ENCODE measurements around the gene MS4A10. TPM values are rescaled to one million over a fixed set of nuclear protein-coding genes. Genes with fewer than 3 reads are reported as not detected.

The MS4A10 gene
- total RNA-seq, 1 donor from 2014 or later = not detected

- H3K36me3 Mint-ChIP-seq (ENCODE audit: low read depth) = no peaks in the 10 kb centered on the region
- no peak overlapping the region for H3K27ac Mint-ChIP-seq (ENCODE audit: unreplicated experiment)
- peaks cover 33% of the 10 kb centered on the region for H3K4me1 Mint-ChIP-seq (ENCODE audit: low read depth)
- H3K9me3 Mint-ChIP-seq (ENCODE audit: low read depth) = no peaks in the 10 kb centered on the region
- no peaks in the 10 kb centered on the region for H3K27me3 Mint-ChIP-seq (ENCODE audit: low read depth)
- H3K4me3 Mint-ChIP-seq (ENCODE audit: unreplicated experiment) = no peak overlapping the region
- TF ChIP-seq CTCF (IDR thresholded peaks at IDR 0.05) = no peak
- peak; percentile 18 for DNase-seq (ENCODE audit: low spot score)
These were observed 3.7 kb upstream of the MS4A10 start for GRCh38 chr11:60781286-60781980.

GRCh38 chr11:60781981-60782316 lies 3.2 kb upstream of the MS4A10 start:
- Mint-ChIP-seq H3K27ac (ENCODE audit: unreplicated experiment) (no peak overlapping the region), H3K27me3 (ENCODE audit: low read depth) (no peaks in the 10 kb centered on the region), H3K36me3 (ENCODE audit: low read depth) (no peaks in the 10 kb centered on the region), H3K9me3 (ENCODE audit: low read depth) (no peaks in the 10 kb centered on the region), H3K4me1 (ENCODE audit: low read depth) (peaks cover 34% of the 10 kb centered on the region), H3K4me3 (ENCODE audit: unreplicated experiment) (no peak overlapping the region)
- DNase-seq (ENCODE audit: low spot score) = peak; percentile 39
- no peak for TF ChIP-seq CTCF (IDR thresholded peaks at IDR 0.05)

- no peaks in the 10 kb centered on the region for H3K9me3 Mint-ChIP-seq (ENCODE audit: low read depth)
These were observed 2.6 kb upstream of the MS4A10 start for GRCh38 chr11:60782393-60783140.

GRCh38 chr11:60783141-60783484 lies 2.0 kb upstream of the MS4A10 start:
- Mint-ChIP-seq H3K36me3 (ENCODE audit: low read depth) (no peaks in the 10 kb centered on the region), H3K27me3 (ENCODE audit: low read depth) (no peaks in the 10 kb centered on the region), H3K4me1 (ENCODE audit: low read depth) (peaks cover 33% of the 10 kb centered on the region), H3K27ac (ENCODE audit: unreplicated experiment) (no peak overlapping the region), H3K4me3 (ENCODE audit: unreplicated experiment) (no peak overlapping the region), H3K9me3 (ENCODE audit: low read depth) (no peaks in the 10 kb centered on the region)
- peak; percentile 57 for DNase-seq (ENCODE audit: low spot score)
- no peak for TF ChIP-seq CTCF (IDR thresholded peaks at IDR 0.05)

More at GRCh38 chr11:60782393-60783140, 2.6 kb upstream of the MS4A10 start:
- Mint-ChIP-seq H3K27me3 (ENCODE audit: low read depth) (no peaks in the 10 kb centered on the region), H3K27ac (ENCODE audit: unreplicated experiment) (no peak overlapping the region), H3K4me3 (ENCODE audit: unreplicated experiment) (no peak overlapping the region), H3K36me3 (ENCODE audit: low read depth) (no peaks in the 10 kb centered on the region), H3K4me1 (ENCODE audit: low read depth) (peaks cover 34% of the 10 kb centered on the region)
- peak; percentile 49 for DNase-seq (ENCODE audit: low spot score)
- no peak for TF ChIP-seq CTCF (IDR thresholded peaks at IDR 0.05)

GRCh38 chr11:60783911-60784310 lies 1.2 kb upstream of the MS4A10 start:
- H3K27me3 Mint-ChIP-seq (ENCODE audit: low read depth) = no peaks in the 10 kb centered on the region
- H3K27ac Mint-ChIP-seq (ENCODE audit: unreplicated experiment) = no peak overlapping the region
- no peaks in the 10 kb centered on the region for H3K36me3 Mint-ChIP-seq (ENCODE audit: low read depth)
- TF ChIP-seq CTCF (IDR thresholded peaks at IDR 0.05) = no peak
- H3K4me3 Mint-ChIP-seq (ENCODE audit: unreplicated experiment) = no peak overlapping the region
- DNase-seq (ENCODE audit: low spot score) = peak; percentile 60
- peaks cover 41% of the 10 kb centered on the region for H3K4me1 Mint-ChIP-seq (ENCODE audit: low read depth)
- no peaks in the 10 kb centered on the region for H3K9me3 Mint-ChIP-seq (ENCODE audit: low read depth)

Measured in chondrocyte (in vitro differentiated cells).